ENCODE data around the gene DHX8.
A peak's percentile ranks its signal among the peaks of the same experiment; 100 is the strongest.
"Not testable (repeated sequence)": the region's sequence is repeated elsewhere in the genome, so short reads cannot be mapped to it uniquely, and the experiment has no call there.

DHX8 gene

DNA sequence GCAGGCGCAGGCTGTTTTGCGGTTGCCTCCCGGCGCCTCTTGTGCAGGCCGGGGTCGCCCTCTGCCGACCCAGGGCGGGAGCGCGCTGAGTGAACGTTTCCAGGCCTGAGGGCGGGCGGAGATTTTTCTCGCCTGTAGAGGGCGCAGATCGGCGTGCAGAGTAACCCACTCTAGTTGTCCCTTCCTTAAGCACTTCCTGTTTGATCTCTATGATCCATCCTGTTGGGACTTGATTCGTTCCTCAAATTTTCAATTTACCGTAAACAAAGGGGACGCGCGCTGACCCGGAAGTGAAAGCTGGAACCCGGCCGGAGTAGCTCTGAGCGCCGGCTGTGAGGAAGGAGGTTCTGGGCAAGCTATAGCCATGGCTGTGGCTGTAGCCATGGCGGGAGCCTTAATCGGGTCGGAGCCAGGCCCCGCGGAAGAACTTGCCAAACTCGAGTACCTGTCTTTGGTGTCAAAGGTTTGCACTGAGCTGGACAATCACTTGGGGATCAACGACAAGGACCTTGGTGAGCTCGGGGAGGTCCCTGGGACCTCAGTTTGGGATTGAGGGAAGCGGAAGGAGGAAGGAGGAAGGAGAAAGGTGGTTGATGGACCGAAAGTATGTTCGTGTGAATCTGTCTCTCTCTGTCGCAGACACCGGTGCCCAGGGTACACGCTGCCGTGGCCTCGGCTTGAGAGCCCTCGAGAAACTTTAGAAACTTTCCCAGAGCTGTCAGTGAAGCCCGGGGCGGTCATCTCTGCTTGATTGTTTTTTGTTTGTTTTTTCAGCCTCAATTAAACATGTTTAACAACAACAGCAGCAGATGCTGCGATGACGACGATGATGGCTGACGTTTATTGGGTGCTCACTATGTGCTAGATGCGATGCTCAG, at the start of gene DHX8:
Gene DHX8, plus strand, starts transcription at position 302 of the 878 bp plus-strand sequence. Its CDS starts 63 bp downstream, at position 365.
- peak; percentile 95 for DNase-seq (ENCODE audit: low read depth, low spot score)

DNA sequence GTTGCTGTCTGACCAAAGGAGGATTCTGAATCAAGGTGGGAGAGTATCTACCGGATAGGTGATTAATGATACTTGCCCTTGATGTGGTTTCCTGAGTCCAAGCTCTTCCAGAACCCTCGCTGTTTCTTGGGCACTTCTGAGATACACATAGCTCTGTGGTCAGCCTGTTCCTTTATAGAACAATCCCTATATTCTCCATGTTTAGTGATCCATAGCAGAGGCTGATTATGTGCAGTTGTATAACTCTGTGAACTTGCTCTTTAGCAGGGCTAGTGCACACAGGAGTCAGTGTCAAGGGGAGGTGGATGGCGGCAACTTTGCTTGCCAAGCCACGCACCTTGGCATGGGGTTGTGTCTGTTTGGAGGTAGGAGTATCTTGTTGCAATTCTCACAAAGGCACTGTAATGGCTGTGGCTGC, 48.9 kb upstream of the DHX8 start:
- no peak for DNase-seq (ENCODE audit: low read depth, low spot score)

DNA sequence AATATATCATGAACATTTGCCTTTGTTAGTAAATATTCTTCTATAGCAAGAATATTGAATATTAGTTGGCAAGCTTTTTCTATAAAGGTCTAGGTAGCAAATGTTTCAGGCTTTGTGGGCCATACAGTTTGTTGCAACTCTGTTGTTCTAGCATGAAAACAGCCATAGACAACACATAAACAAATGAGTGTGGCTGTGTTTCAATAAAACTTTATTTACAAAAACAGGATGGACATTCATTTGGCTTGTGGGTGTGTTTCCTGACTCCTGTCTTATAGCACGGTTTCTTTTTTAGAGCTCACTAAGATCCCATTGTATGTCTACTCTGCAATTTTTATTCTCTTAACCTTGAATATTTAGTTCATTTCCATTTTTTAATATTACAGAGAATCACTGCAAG, 46.0 kb upstream of the DHX8 start:
- no peak for DNase-seq (ENCODE audit: low read depth, low spot score)

DNA sequence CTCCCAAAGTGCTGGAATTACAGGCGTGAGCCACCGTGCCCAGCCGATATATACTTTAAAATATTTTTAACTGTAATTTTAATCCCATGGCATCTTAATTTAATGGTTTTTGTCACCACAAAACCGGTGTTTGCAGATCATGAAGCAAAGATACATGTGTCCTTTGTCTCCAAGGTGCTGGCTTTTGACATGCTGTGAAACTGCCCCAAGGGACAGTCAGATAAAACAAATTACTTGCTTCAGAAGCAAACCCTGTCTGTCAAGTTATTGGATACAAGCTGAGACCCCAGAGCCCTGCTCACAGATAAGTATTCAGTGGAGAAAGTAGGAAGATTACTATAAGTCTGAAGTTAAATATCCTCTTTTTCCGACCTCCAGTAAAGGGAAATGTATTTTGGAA, 45.1 kb upstream of the DHX8 start:
- no peak for DNase-seq (ENCODE audit: low read depth, low spot score)

DNA sequence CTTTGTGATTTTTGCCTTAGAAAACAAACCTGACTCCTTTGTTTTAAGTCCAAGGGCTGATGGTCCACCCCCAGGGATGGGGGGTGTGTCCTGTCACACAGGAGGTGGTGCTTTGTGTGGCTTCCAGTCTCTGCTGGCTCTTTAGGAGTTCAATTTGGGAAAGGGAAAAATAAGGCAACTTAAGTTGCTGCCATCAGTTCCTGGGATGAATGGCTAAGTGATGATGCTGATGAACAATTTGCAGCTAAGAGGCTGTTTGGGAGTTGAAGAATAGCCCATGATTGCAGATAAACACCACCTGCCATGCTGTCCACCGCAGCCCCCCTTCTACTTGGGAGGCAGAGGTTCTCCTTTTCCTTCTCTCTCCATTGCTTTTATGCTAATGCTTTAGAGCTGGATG, 44.7 kb upstream of the DHX8 start:
- no peak for DNase-seq (ENCODE audit: low read depth, low spot score)

DNA sequence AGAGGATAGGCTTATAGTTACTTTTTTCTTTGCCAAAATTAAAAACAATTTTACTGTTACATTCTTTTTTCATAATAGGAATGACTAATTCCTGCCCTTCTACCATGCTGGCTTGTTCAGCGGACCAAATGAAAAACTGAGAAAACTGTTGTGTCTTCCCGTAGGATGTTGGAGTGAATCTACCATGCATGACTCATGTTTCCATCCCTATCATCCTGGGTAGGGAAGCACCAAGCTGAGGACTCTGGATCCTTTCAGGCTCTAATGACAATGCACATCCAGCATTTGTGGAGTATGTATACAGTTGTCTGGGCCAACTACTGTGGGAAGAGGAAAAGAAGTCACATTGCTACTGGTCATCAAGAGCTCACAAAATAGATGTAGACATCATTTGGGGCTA, 41.1 kb upstream of the DHX8 start:
- no peak for DNase-seq (ENCODE audit: low read depth, low spot score)

DNA sequence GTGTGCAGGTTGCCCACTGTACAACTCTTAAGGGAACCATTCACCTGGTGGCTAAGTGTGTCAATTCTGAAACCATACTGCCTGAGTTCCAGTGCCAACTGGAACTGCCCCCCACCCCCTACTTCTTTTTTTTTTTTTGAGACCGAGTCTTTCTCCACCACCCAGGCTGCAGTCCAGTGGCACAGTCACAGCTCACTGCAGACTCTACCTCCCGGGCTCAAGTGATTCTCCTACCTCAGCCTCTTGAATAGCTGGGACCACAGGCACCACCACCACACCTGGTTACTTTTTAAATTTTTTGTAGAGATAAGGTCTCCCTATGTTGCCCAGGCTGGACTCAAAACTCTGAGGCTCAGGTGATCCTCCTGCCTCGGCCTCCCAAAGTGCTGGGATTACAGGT, 40.4 kb upstream of the DHX8 start:
- DNase-seq (ENCODE audit: low read depth, low spot score) = no peak

DNA sequence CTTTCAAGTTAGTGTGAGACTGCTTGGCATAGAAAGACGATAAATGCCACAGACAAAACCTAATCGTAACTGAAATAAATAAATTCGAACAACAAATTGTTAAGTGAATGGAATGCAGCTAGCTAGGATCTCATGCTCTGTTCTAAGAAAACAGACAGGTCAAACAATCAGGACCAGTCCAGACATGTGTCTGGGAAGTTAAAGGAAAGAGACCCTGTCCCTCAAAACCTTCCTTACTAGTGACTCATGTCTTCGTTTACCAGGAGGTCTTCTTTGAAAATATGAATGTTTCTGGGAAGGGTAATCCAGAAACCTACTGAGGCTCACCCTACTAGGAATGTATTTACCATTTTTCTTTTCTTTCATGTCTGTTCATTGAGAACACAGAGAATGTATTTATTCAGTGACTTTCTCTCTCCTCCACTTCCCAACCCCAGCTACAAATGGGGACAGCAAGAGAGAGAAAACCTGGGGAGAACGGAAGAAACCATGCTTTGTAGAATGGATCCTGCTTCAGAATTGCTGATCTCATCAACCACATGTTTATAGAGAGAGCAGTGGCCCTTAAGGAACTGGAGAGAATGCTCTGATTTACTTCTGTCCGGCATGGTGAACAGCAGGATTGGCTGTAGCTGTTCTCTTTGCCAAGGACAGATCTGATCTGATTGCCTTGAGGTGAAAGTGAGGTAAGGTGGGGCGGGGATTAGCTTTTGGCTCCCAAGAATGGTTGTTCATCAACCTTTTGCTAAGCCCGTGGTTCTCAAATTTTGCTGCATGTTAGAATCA, 39.4 kb upstream of the DHX8 start:
- no peak for DNase-seq (ENCODE audit: low read depth, low spot score)

DNA sequence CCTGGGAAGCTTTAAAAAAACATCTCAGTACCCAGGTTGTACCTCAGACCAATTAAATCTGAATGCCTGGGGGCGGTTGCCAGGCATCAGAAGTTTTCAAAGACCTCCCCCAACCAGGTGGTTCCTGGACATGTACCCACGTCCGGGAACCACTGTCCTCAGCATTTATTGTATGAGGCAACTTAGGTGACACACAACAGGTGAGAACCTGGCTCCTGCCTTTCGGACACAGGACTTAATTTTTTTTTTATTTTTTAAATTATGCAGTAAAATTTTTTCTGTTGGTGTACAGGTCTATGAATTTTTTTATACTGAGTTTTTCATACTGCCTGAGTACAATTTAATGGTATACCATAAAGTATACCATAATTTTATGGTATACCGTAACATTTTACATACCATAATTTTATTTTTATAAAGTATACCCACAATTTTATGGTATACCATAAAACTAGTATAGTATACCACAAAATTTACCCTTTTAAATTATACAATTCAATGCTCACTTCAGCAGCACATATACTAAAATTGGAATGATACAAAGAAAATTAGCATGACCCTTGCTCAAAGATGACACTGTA, 38.7 kb upstream of the DHX8 start:
- no peak for DNase-seq (ENCODE audit: low read depth, low spot score)

DNA sequence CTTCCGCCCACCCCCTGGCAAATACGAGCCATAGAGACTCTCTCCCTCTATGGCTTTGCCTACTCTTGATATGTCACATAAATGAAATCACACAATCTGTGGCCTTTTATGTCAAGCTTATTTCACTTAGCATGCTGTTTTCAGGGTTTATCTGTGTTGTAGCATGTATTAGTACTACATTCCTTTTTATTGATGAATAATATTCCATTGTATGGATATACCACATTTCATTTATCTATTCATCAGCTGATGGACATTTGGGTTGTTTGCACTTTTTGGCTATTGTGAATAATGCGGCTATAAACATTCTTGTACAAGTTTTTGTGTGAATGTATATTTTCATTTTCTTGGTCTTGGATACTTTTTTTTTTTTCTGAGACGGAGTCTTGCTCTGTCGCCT, 37.0 kb upstream of the DHX8 start:
- no peak for DNase-seq (ENCODE audit: low read depth, low spot score)

DNA sequence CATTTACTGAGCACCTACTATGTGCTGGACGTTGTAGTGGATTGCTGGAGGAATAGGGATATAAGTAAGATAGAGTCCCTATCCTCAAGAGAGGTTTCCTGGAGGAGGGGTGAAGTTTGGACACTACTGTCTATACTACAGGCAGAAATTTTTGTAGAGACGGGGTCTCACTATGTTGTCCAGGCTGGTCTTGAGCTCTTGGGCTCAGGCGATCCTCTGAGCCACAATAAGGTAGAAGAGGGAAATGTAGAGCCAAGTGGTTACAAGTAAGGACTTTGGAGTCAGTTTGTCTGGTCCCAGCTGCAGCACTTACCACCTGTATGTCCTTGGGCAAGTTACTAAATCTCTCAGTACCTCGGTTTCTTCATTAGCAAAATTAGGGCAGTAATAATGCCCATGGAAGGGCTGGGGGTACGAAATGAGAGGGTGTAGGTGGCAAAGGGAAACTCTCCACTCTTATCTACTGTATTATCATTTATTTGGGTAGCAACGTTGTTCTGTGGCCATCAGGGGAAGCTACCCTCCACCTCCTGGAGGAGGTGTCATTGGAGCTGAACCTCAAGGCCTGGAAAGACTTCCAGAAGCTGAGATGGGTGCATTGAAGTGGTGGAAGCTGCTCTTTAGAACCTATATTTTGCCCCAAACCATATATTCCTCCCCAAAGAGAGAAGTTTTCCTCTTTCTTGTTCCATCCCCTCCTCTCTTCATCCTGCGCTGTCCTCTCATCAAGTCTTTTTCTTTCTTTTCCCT, 34.9 kb upstream of the DHX8 start:
- no peak for DNase-seq (ENCODE audit: low read depth, low spot score)

DNA sequence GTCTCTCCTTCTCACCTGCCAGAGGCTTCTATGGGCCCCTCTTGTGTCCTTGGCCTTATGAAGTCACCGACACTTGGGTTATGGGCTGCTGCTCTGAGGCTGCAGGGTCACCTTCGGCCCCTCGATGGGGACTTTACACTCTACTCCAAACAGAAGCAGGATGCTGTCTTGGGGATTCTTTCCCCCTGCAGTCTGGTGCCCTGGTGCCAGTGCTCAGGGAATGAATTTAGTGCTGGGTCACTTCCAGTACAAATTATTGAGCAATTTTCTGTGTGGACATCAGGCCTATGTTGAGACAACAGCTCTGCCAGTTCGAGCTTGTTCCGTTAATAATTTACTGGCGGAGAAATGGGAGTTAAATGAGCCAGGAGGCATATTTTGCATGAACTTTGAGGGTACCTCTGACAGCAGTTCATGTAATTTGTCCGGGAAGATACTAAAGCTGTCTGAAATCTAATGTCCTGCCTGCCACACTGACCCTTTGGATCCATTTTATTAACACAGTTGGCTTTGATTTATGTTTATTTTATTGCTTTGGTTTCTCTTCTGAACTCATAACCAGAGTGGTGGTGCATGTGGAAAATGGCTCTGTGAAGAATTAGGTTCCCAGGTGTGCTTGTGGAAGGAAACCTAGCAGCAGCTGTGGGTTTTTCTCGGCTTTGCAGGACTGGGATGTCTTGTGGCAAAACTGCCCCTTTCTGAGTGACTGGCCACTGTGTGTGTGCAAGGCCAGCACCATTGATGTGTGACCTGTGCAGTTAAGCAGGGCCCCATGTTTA, 34.1 kb upstream of the DHX8 start:
- DNase-seq (ENCODE audit: low read depth, low spot score) = no peak

DNA sequence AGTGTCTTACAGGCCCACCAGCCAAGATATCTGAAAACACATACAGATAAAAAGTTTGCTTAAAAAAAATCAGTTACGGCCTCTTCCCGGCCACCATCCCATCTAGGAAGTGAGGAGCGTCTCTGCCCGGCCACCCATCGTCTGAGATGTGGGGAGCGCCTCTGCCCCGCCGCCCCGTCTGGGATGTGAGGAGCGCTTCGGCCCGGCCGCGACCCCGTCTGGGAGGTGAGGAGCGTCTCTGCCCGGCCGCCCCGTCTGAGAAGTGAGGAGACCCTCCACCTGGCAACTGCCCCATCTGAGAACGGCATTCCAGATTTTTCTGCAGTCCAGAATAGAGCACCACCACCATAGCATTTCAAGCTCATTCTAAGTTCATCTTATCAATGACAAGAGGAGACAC, 33.0 kb upstream of the DHX8 start:
- not testable (repeated sequence) for DNase-seq (ENCODE audit: low read depth, low spot score)

DNA sequence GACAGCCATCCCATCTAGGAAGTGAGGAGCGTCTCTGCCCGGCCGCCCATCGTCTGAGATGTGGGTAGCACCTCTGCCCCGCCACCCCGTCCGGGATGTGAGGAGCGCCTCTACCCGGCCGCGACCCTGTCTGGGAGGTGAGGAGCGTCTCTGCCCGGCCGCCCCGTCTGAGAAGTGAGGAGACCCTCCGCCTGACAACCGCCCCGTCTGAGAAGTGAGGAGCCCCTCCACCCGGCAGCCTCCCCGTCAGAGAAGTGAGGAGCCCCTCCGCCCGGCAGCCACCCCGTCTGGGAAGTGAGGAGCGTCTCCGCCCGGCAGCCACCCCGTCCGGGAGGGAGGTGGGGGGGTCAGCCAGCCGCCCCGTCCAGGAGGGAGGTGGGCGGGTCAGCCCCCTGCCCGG, 32.0 kb upstream of the DHX8 start:
- DNase-seq (ENCODE audit: low read depth, low spot score) = not testable (repeated sequence)

DNA sequence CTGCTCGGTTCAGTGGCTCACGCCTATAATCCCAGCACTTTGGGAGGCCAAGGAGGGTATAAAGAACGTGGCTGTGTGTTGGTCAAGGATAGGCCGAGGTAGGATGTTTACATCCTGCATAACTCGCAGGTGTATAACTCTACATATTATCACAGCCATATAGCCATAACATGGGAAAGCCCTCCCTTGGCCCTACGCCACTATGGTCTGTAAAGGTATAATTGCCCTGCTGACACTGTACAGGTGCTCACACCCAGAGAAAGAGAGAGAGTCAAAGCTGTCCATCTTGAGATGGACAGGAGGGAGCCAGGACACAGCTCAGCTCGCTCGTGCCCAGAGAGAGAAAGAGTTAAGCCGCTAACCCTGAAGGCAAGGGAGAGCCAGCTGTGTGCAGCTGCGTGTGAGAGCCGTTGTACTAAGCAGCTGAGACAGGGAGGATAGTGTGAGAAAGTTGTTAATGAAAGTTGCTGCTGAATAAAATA, 30.4 kb upstream of the DHX8 start:
- DNase-seq (ENCODE audit: low read depth, low spot score) = no peak

DNA sequence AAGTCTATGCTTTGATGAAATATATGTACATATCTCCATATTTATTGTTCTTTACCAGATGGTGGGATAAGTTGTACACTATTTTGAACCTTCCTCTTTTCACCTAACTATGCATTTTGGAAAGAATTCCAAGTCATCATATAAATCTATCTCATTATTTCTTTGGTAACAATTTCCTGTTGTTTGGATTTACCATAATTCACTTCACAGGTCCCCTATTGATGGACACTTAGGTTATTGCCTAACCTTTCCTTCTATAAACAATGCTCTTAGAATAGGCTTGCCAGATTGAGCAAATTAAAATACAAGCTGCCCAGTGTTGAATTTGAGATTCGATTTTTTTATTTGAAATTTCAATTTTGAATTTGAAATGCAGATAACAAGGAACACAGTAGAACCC, 28.9 kb upstream of the DHX8 start:
- no peak for DNase-seq (ENCODE audit: low read depth, low spot score)

DNA sequence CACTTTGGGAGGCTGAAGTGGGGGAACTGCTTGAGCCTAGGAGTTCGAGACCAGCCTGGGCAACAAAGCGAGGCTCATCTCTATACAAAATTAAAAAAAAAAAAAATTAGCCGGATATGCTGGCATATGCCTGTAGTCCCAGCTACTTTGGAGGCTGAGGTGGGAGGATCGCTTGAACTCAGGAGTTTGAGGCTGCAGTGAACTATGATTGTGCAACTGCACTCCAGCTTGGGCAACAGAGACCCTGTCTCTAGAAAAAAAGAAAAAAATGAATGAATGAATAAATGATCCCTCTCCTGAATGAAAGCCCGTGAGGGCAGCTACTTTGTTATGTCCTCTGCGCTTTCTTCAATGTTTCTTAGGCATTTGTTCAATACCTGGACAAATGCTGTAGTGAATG, 27.7 kb upstream of the DHX8 start:
- DNase-seq (ENCODE audit: low read depth, low spot score) = no peak

DNA sequence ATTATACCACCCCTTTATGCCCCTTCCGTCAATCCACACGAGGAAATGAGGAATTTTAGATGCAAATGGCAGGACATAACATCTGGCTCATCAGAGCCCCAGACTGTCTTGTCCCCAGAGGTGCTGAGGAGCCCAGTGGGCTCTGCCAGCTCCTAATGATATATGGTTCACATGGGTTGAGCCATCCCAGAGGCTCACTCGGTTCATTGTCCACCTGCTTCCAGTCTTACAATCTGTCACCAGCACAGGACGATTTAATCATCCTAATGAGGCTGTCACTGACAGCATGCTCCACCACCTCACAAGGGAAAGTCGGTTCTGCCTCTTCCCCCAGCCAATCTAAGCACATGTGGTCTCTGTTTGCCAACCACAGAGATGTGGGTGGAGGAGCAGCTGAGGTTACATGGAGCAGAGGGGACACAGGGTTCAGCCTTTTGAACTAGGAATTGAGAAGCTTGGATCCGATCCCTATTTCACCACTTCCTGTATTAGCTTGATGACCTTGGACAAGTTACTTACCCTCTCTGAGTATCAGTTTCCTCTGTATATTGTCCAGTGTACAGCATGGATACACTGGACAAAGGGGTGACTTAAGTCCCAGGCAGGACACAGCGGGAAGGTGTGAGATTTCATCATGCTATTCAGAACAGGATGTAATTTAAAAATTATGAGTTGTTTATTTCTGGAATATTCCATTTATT, 27.0 kb upstream of the DHX8 start:
- DNase-seq (ENCODE audit: low read depth, low spot score) = no peak

DNA sequence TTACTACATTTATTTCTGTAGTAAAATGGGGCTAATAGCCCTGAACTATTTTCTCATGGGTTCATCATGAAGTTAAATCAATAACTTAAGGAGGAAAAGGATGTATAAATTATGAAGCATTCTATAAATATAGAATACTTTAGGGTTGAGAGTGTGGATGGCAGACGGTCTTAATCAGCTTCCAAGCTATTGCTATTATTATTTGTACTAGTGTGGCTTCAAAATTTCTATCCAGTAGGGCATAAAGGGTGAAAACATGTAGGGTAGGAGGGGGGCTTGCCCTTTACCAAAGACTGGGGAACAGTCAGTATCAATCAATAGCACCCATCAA, 26.4 kb upstream of the DHX8 start:
- DNase-seq (ENCODE audit: low read depth, low spot score) = no peak

DNA sequence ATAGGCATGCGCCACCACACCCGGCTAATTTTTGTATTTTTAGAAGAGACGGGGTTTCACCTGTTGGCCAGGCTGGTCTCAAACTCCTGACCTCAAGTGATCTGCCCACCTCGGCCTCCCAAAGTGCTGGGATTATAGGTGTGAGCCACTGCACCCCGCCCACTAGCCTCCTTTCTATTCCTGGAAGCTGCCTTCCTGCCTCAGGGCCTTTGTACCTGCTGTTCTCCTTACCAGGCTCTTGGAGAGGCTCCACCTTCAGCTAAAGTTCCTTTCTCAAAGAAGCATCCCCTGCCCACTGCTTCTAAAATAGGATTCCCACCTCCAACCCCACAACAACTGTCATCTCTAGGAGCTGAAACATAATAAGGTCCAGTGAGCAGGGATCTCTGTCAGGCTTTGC, 23.9 kb upstream of the DHX8 start:
- DNase-seq (ENCODE audit: low read depth, low spot score) = not testable (repeated sequence)
